ENCODE results near the gene ERCC6L.

Gene ERCC6L

GRCh38 chrX:72272868-72273267, 34.0 kb upstream of the ERCC6L start:
- H3K27ac ChIP-seq: no peak overlapping the region
- TF ChIP-seq CTCF (conservative IDR thresholded peaks at IDR 0.05) (no peak), ZFX (IDR thresholded peaks at IDR 0.05) (no peak)

- no peak overlapping the region for H3K27ac ChIP-seq
- no peak for TF ChIP-seq CTCF (conservative IDR thresholded peaks at IDR 0.05)
- TF ChIP-seq ZFX (IDR thresholded peaks at IDR 0.05): no peak
Measured at GRCh38 chrX:72271812-72272211, 33.0 kb upstream of the ERCC6L start.

- TF ChIP-seq CTCF (conservative IDR thresholded peaks at IDR 0.05) (no peak), ZFX (IDR thresholded peaks at IDR 0.05) (no peak)
- no peak overlapping the region for H3K27ac ChIP-seq
Measured at GRCh38 chrX:72271091-72271788, 32.4 kb upstream of the ERCC6L start.

GRCh38 chrX:72270316-72270866, 31.6 kb upstream of the ERCC6L start:
- TF ChIP-seq ZFX (IDR thresholded peaks at IDR 0.05) (no peak), CTCF (conservative IDR thresholded peaks at IDR 0.05) (no peak)
- no peak overlapping the region for H3K27ac ChIP-seq

GRCh38 chrX:72269671-72270251, 30.9 kb upstream of the ERCC6L start:
- no peak overlapping the region for H3K27ac ChIP-seq
- no peak for TF ChIP-seq CTCF (conservative IDR thresholded peaks at IDR 0.05)
- no peak for TF ChIP-seq ZFX (IDR thresholded peaks at IDR 0.05)

GRCh38 chrX:72268597-72269365, 30.0 kb upstream of the ERCC6L start:
- H3K27ac ChIP-seq: no peak overlapping the region
- no peak for TF ChIP-seq ZFX (IDR thresholded peaks at IDR 0.05)

GRCh38 chrX:72265263-72265662, 26.4 kb upstream of the ERCC6L start:
- no peak overlapping the region for H3K27ac ChIP-seq
- TF ChIP-seq CTCF (conservative IDR thresholded peaks at IDR 0.05): no peak
- TF ChIP-seq ZFX (IDR thresholded peaks at IDR 0.05): no peak
